ENCODE data around the gene SERGEF.

SERGEF gene

DNA sequence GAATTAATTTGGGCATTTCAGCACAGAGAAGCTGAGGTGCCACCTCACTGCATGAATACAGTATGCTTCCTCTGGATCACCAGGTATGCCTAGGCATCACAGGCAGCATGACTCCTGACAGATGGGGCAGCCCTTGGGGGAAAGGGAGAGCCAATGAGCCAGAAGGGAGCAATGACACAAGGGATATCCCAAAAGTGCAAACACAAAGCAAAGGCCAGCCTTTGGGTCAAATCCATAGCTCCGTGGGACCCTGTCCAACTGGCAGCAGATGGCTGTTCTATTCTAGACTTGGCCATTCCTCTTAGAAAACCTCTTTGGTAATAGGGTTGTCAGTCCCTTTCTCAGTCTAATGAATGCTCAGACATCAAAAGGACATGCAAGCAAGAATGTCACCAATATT is 73.3 kb downstream of the SERGEF start:
- Histone ChIP-seq H3K9me3 (replicated peaks; ENCODE audit: low read length) (no peaks in the 10 kb centered on the region), H3K36me3 (ENCODE audit: insufficient read depth, low read length) (no peaks in the 10 kb centered on the region), H3K4me1 (ENCODE audit: control insufficient read depth, insufficient read depth, low read length) (no peaks in the 10 kb centered on the region), H3K4me3 (ENCODE audit: low read length) (no peak overlapping the region), H3K27me3 (ENCODE audit: control insufficient read depth, insufficient read depth, low read length) (no peaks in the 10 kb centered on the region), H3K4me2 (ENCODE audit: low read length) (no peak overlapping the region), H3K9ac (ENCODE audit: low read depth, low read length) (no peak overlapping the region)

DNA sequence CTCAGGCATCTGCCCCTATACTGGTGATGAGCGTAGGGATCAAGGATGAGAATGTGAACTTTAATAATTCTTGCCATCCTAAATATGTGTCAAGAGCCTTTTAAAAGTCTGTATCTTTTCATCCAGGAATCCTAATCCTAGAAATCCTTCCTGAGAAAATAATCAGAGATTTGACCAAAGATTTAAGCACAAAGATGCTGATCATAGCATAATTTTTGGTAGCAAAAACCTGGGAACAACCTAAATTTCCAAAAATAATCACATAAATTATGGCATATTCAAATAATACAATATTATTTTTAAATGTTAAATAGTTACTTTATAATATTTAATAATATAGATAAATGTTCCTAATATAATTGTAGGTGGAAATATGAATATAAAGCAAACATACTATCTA is 76.1 kb downstream of the SERGEF start:
- Histone ChIP-seq H3K9ac (ENCODE audit: low read depth, low read length) (no peak overlapping the region), H3K4me2 (ENCODE audit: low read length) (no peak overlapping the region), H3K36me3 (ENCODE audit: insufficient read depth, low read length) (no peaks in the 10 kb centered on the region), H3K4me1 (ENCODE audit: control insufficient read depth, insufficient read depth, low read length) (no peaks in the 10 kb centered on the region), H3K9me3 (replicated peaks; ENCODE audit: low read length) (no peaks in the 10 kb centered on the region), H3K27me3 (ENCODE audit: control insufficient read depth, insufficient read depth, low read length) (no peaks in the 10 kb centered on the region), H3K4me3 (ENCODE audit: low read length) (no peak overlapping the region)

DNA sequence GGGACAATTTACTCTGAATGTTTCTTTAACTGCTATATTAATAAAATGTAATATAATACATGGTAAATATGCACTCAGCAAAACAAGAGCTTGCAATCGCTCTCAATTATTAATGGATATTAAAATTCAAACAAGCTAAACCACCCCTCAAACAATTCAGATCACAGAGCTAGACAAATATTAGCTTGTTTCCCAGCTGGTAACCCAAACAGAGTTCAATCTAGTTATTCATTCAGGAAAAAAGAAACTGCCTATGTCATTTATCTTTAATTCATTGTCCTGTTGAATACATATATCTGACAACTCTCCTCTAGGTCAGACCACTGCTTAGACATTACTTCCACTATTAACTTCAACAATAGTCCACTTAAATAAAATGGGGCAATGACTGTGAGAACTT is 78.7 kb downstream of the SERGEF start:
- H3K4me1 ChIP-seq (ENCODE audit: control insufficient read depth, insufficient read depth, low read length): no peaks in the 10 kb centered on the region
- H3K9ac ChIP-seq (ENCODE audit: low read depth, low read length): no peak overlapping the region
- H3K4me2 ChIP-seq (ENCODE audit: low read length): no peak overlapping the region
- no peaks in the 10 kb centered on the region for H3K27me3 ChIP-seq (ENCODE audit: control insufficient read depth, insufficient read depth, low read length)
- H3K4me3 ChIP-seq (ENCODE audit: low read length): no peak overlapping the region
- H3K36me3 ChIP-seq (ENCODE audit: insufficient read depth, low read length): no peaks in the 10 kb centered on the region
- no peaks in the 10 kb centered on the region for H3K9me3 ChIP-seq (replicated peaks; ENCODE audit: low read length)

DNA sequence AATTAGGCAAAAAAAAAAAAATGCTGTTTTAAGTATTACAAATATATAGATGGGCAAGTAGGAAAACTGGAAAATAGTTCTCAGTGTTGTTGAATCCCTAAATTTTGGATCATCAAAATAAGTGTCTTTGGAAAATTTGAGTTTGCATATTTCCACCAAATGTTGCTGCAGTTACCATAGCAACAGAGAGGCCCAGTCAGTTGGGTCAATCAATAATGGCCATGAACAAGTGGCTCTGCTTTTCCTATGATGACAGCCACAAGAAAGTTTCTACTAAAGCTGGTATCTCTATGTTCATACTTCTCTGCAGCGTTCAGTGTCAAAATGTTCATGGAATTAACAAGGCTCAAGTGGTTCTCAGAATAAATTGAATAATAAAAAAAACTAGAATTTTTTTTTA is 79.1 kb downstream of the SERGEF start:
- no peak overlapping the region for H3K4me3 ChIP-seq (ENCODE audit: low read length)
- no peak overlapping the region for H3K9ac ChIP-seq (ENCODE audit: low read depth, low read length)
- H3K4me2 ChIP-seq (ENCODE audit: low read length): no peak overlapping the region
- no peaks in the 10 kb centered on the region for H3K36me3 ChIP-seq (ENCODE audit: insufficient read depth, low read length)
- no peaks in the 10 kb centered on the region for H3K9me3 ChIP-seq (replicated peaks; ENCODE audit: low read length)
- H3K4me1 ChIP-seq (ENCODE audit: control insufficient read depth, insufficient read depth, low read length): no peaks in the 10 kb centered on the region
- no peaks in the 10 kb centered on the region for H3K27me3 ChIP-seq (ENCODE audit: control insufficient read depth, insufficient read depth, low read length)

DNA sequence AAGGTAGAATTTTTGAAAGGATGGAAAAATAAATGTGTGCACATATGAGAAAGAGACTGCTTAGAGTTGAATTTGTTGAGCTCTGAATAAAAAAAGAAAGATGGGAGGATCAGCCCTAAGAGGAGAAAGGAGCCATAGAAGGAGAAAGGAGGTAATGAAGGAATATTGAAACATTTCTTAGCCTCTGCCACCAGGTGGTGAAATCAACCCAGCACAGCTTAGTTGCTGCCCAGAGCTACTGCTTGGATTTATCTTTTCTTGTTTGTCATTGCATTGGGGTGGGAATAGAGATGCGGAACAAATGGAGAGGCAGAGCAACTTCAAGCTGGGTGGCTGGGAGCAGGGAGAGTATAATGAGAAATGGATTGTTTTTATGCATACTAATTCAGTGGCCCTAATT is 80.4 kb downstream of the SERGEF start:
- Histone ChIP-seq H3K36me3 (ENCODE audit: insufficient read depth, low read length) (no peaks in the 10 kb centered on the region), H3K9ac (ENCODE audit: low read depth, low read length) (no peak overlapping the region), H3K4me3 (ENCODE audit: low read length) (no peak overlapping the region), H3K27me3 (ENCODE audit: control insufficient read depth, insufficient read depth, low read length) (no peaks in the 10 kb centered on the region), H3K4me1 (ENCODE audit: control insufficient read depth, insufficient read depth, low read length) (no peaks in the 10 kb centered on the region), H3K4me2 (ENCODE audit: low read length) (no peak overlapping the region), H3K9me3 (replicated peaks; ENCODE audit: low read length) (no peaks in the 10 kb centered on the region)

DNA sequence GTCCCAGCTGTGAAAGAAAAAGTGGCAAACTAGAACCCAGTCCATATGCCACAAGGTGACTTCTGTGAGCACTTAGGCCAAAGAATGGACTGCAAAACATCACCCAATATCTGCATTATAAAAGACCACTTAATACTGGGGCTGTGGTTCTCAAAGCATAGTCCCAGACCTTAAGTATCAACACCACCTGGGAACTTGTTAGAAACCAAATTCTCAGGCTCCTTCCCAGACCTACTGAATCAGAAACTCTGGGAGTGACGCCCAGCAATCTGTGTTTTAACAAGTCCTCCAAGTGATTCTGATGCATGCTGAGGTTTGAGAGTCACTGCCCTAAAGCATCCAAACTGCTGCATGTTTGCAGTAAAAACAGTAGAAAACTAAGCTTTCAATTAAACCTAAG is 81.3 kb downstream of the SERGEF start:
- Histone ChIP-seq H3K4me1 (ENCODE audit: control insufficient read depth, insufficient read depth, low read length) (no peaks in the 10 kb centered on the region), H3K27me3 (ENCODE audit: control insufficient read depth, insufficient read depth, low read length) (no peaks in the 10 kb centered on the region), H3K9me3 (replicated peaks; ENCODE audit: low read length) (no peaks in the 10 kb centered on the region), H3K4me3 (ENCODE audit: low read length) (no peak overlapping the region), H3K4me2 (ENCODE audit: low read length) (no peak overlapping the region), H3K9ac (ENCODE audit: low read depth, low read length) (no peak overlapping the region), H3K36me3 (ENCODE audit: insufficient read depth, low read length) (no peaks in the 10 kb centered on the region)

DNA sequence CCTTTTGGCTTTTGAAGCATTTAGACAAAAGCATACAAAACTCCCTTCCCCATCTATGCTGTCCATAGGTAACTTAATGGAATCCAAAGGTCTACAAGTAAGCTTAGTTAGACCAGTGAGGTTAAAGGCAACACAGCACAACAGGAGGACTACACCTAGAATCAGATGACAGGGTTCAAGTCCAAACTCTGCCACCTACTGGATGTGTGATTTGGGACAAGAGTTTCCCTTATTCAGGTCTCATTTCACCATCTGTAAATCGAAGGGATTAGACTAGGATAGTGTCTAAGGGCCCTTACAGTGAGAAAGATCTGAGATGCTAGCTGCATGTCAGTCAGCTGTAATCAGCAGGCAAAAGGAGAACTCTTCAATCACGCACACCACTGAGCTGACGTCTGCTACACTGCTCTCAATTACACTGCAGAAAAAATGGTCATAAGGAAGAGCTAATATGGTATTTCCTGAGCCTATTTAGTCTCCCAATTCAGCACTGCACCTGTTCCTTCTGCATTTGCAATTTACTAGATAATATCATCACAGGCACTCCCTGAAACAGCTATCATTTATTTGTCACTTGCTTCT is 82.2 kb downstream of the SERGEF start:
- Histone ChIP-seq H3K36me3 (ENCODE audit: insufficient read depth, low read length) (no peaks in the 10 kb centered on the region), H3K4me2 (ENCODE audit: low read length) (no peak overlapping the region), H3K27me3 (ENCODE audit: control insufficient read depth, insufficient read depth, low read length) (no peaks in the 10 kb centered on the region), H3K9me3 (replicated peaks; ENCODE audit: low read length) (no peaks in the 10 kb centered on the region), H3K4me1 (ENCODE audit: control insufficient read depth, insufficient read depth, low read length) (no peaks in the 10 kb centered on the region), H3K4me3 (ENCODE audit: low read length) (no peak overlapping the region), H3K9ac (ENCODE audit: low read depth, low read length) (no peak overlapping the region)

DNA sequence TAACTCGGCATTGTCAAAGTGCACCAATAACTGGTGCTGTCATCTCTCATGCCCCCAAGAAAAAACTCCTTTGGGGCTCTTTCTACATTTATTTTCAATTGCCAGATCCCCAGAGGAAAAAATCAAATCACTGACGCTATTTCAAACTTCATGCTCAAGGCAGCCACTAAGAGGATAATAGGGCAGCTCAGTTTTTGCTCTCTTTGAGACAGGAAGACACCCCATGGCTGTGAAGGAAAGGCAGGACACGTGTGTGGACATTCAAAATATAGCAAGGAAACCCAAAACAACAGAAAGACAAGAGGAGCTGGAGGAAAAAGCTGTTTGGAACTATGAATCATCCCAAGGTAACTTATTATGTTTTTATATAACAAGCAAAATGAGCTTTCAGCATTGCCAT is 83.7 kb downstream of the SERGEF start:
- Histone ChIP-seq H3K9ac (ENCODE audit: low read depth, low read length) (no peak overlapping the region), H3K36me3 (ENCODE audit: insufficient read depth, low read length) (no peaks in the 10 kb centered on the region), H3K9me3 (replicated peaks; ENCODE audit: low read length) (no peaks in the 10 kb centered on the region), H3K4me1 (ENCODE audit: control insufficient read depth, insufficient read depth, low read length) (no peaks in the 10 kb centered on the region), H3K4me3 (ENCODE audit: low read length) (no peak overlapping the region), H3K4me2 (ENCODE audit: low read length) (no peak overlapping the region), H3K27me3 (ENCODE audit: control insufficient read depth, insufficient read depth, low read length) (no peaks in the 10 kb centered on the region)

DNA sequence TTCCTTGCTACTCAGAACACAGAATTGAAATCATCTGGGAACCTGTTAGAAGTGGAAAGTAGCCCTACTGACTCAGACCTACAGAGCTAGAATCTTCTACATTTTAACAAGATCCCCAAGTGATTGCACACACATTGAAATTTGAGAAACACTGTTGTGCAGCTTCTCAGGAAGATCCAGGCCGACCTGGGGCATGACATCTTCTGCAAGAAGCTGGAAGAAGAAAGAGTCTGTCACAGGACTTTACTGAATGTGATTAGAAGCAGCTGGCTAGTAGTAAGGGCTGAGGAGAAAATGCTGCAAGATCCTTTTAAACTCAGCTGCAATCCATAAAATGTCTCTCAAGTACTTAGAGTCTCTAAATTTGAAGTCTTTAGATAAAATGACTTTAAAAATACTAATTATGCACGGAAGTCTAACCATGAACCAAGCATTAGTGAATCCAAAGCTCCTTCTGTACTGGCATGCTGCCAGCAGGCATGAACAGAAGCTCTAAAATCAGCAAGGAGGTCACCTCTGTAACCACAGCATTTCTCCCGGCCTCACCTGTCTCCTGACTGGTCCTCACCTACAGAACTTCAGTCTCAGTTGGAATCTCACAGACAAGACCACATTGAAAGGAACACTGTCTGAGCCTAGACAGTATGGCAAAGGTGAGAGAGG is 85.0 kb downstream of the SERGEF start:
- Histone ChIP-seq H3K4me3 (ENCODE audit: low read length) (no peak overlapping the region), H3K9me3 (replicated peaks; ENCODE audit: low read length) (no peaks in the 10 kb centered on the region), H3K4me2 (ENCODE audit: low read length) (no peak overlapping the region), H3K4me1 (ENCODE audit: control insufficient read depth, insufficient read depth, low read length) (no peaks in the 10 kb centered on the region), H3K9ac (ENCODE audit: low read depth, low read length) (no peak overlapping the region), H3K36me3 (ENCODE audit: insufficient read depth, low read length) (no peaks in the 10 kb centered on the region), H3K27me3 (ENCODE audit: control insufficient read depth, insufficient read depth, low read length) (no peaks in the 10 kb centered on the region)

DNA sequence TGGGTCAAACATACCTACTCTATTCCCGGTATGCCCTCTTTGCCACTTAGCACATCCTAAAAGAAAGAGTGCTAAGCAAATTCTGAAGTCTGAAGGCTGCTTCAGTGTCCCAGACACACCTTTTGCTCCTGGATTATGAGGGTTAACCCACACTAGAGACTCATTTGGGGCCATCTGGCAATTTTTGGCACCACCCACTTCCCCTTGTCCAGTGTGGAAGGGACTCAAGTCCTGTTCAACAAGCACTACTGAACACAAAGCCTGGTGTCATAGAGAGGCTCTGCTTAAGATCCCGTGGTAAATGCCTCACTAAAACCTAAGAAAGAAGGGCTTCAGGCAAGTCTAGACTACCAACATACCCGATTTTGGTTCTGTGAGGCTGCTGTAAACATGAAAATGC is 85.8 kb downstream of the SERGEF start:
- H3K4me2 ChIP-seq (ENCODE audit: low read length): no peak overlapping the region
- no peak overlapping the region for H3K4me3 ChIP-seq (ENCODE audit: low read length)
- H3K9ac ChIP-seq (ENCODE audit: low read depth, low read length): no peak overlapping the region
- H3K4me1 ChIP-seq (ENCODE audit: control insufficient read depth, insufficient read depth, low read length): peaks cover 4% of the 10 kb centered on the region
- no peaks in the 10 kb centered on the region for H3K9me3 ChIP-seq (replicated peaks; ENCODE audit: low read length)
- no peaks in the 10 kb centered on the region for H3K27me3 ChIP-seq (ENCODE audit: control insufficient read depth, insufficient read depth, low read length)
- H3K36me3 ChIP-seq (ENCODE audit: insufficient read depth, low read length): no peaks in the 10 kb centered on the region

DNA sequence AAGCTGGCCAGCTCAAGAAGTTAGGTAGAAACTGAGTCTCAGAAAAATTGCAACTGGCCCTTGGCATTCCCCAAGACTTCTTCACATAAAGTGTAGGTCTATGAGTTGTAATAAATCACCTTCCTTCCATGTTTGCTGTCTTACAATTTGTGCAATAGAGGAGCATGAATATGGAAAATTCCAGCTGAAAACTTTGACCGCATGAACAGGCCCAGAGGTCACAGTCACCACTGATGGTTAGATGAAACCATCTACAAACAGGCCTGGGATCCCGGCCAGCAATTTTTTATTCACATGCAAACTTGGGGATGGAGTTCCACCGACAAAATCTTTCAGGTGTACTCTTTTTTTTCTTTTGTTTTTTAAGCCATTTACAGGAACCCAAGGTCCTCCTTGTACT is 88.1 kb downstream of the SERGEF start:
- Histone ChIP-seq H3K4me2 (ENCODE audit: low read length) (no peak overlapping the region), H3K36me3 (ENCODE audit: insufficient read depth, low read length) (no peaks in the 10 kb centered on the region), H3K27me3 (ENCODE audit: control insufficient read depth, insufficient read depth, low read length) (no peaks in the 10 kb centered on the region), H3K4me1 (ENCODE audit: control insufficient read depth, insufficient read depth, low read length) (peaks cover 10% of the 10 kb centered on the region), H3K9ac (ENCODE audit: low read depth, low read length) (no peak overlapping the region), H3K4me3 (ENCODE audit: low read length) (no peak overlapping the region), H3K9me3 (replicated peaks; ENCODE audit: low read length) (no peaks in the 10 kb centered on the region)

DNA sequence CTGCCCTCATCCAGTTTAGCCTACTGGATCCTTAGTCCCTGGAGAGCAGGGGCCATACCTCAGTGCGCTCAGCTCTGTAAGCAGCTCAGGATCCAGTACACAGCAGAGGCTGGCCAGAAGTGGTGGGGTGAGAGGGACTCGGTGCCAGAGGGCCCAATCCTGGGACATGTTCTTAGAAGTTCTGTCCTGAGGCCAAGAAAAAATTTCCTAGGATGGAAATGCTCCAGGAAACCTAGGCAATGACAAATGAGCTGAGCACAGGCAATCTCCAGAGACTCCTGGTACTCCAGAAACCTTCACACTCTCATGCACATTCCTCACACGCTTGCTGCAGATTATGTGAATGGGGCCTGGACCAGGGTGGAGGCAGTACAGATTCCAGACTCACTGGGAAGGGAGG is 89.6 kb downstream of the SERGEF start:
- Histone ChIP-seq H3K27me3 (ENCODE audit: control insufficient read depth, insufficient read depth, low read length) (no peaks in the 10 kb centered on the region), H3K4me3 (ENCODE audit: low read length) (no peak overlapping the region), H3K9me3 (replicated peaks; ENCODE audit: low read length) (no peaks in the 10 kb centered on the region), H3K4me2 (ENCODE audit: low read length) (no peak overlapping the region), H3K36me3 (ENCODE audit: insufficient read depth, low read length) (no peaks in the 10 kb centered on the region), H3K9ac (ENCODE audit: low read depth, low read length) (no peak overlapping the region), H3K4me1 (ENCODE audit: control insufficient read depth, insufficient read depth, low read length) (peaks cover 10% of the 10 kb centered on the region)

Data from skeletal muscle satellite cell (primary cell).